ENCODE measurements around the gene CBX4.

The CBX4 gene

DNA sequence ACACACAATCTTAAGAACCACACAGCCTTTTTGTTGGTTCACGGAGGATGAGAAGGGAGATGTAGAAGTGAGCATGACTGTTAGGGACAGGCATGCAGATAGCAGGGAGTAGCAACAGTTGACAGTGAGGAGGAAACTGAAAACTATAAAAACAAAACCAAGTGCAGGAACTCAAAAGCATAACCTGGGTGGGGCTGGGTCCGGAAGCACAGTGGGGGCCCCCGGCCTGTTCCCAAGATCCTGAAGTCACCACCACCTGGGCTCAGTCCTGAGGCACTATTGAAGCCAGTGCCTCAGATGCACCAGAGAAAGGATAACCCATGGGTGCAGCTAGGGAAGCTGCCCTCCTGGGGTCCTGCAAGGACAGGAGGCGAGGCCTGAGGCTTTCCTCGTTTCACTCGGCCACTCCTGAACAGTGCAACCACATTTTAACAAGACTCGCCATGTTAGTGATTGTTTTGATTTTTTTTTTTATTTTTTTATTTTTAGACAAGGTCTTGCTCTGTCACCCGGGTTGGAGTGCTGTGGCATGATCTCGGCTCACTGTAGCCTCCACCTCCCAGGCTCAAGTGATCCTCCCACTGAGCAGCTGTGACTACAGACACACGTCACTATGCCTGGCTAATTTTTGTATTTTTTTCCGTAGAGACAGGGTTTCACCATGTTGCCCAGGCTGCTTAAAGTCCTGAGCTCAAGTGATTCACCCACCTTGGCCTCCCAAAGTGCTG is 27.7 kb upstream of the CBX4 start:
- in situ Hi-C loops (cut with HindIII; ENCODE audit: low sequenced_read_pairs): no loop called here
- DNase-seq (ENCODE audit: low read depth): no peak
- TF ChIP-seq CTCF (IDR thresholded peaks at IDR 0.05; ENCODE audit: low read depth, low read length, missing control alignments): no peak

DNA sequence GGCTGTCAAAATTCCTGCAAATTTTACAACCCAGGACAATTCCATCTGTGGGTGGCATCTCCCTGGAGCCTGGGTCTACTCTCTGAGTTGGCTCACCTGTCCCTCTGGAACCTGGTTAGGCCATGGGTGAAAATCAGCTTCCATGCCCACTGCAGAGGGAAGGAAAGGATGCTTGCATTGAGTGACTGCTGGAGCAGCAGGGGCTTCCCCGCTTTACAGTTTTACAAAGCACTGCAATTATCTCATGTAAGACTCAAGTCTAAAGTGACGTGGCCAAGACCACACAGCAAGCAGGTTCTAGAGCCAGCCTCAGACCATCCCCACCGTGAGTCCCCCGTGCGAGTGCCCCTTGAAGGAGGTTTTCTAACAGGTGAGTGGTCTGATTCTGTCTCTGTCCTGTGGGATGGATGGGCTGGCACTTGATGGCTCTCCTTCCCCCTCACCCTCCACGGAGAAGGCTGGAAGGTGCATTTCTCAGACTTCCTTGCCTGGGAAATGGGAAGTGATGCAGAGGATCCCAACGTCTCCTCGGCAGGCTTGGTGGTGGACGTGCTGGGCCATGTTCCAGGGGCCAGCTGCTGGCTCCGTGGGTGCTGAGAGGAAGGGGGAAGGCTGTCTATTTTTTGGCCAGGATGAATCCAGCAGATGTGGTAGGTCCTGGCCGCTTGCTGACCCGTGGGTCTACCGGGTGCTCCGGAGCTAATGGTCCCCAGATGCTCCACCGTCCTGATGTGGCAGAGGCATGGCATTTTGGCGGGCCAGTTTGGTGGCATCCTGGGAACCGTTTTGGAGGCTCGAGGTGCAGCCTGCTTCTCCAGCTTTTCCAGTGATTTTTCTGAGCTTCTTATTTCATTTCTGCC is 26.3 kb upstream of the CBX4 start:
- no peak for TF ChIP-seq CTCF (IDR thresholded peaks at IDR 0.05; ENCODE audit: low read depth, low read length, missing control alignments)
- no peak for DNase-seq (ENCODE audit: low read depth)

More for the DNA sequence above, 27.7 kb upstream of the CBX4 start:
- no peak overlapping the region for H3K4me3 ChIP-seq (ENCODE audit: low read depth, low read length)

DNA sequence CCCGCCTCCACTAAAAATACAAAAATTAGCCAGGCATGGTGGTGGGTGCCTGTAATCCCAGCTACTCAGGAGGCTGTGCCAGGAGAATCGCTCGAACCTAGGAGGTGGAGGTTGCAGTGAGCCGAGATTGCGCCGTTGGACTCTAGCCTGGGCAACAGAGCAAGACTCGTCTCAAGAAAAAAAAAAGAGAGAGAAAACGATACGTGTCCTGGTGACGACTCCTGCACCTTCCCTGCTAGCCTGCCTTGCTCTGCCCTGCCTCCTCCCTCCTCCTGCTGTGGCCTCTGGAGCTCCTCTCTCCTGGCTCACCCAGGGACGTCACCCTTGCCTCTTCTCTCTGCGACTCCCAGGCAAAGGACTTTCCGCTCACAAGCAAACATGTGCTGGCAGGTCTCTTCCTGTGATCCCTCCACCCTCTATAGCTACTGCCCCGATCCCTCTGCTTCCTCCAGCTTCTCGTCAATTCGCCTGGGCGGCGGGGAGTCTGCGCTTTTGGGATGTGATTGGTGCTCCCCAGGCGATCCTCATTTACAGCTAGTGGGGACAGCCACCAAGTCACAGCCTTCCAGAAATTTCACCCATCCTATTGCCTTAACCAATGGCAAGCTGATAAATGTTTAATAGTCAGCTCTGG is 25.5 kb upstream of the CBX4 start:
- in situ Hi-C loops (cut with HindIII; ENCODE audit: low sequenced_read_pairs): no loop called here
- no peak for DNase-seq (ENCODE audit: low read depth)
- TF ChIP-seq CTCF (IDR thresholded peaks at IDR 0.05; ENCODE audit: low read depth, low read length, missing control alignments): no peak
- H3K4me3 ChIP-seq (ENCODE audit: low read depth, low read length): no peak overlapping the region

More for the DNA sequence above, 26.3 kb upstream of the CBX4 start:
- no peak overlapping the region for H3K4me3 ChIP-seq (ENCODE audit: low read depth, low read length)
- in situ Hi-C loops (cut with HindIII; ENCODE audit: low sequenced_read_pairs): no loop called here

GRCh38 chr17:79864147-79864546 is 24.9 kb upstream of the CBX4 start:
- DNase-seq (ENCODE audit: low read depth): no peak
- no peak overlapping the region for H3K4me3 ChIP-seq (ENCODE audit: low read depth, low read length)
- in situ Hi-C loops (cut with HindIII; ENCODE audit: low sequenced_read_pairs): no loop called here
- TF ChIP-seq CTCF (IDR thresholded peaks at IDR 0.05; ENCODE audit: low read depth, low read length, missing control alignments): no peak

DNA sequence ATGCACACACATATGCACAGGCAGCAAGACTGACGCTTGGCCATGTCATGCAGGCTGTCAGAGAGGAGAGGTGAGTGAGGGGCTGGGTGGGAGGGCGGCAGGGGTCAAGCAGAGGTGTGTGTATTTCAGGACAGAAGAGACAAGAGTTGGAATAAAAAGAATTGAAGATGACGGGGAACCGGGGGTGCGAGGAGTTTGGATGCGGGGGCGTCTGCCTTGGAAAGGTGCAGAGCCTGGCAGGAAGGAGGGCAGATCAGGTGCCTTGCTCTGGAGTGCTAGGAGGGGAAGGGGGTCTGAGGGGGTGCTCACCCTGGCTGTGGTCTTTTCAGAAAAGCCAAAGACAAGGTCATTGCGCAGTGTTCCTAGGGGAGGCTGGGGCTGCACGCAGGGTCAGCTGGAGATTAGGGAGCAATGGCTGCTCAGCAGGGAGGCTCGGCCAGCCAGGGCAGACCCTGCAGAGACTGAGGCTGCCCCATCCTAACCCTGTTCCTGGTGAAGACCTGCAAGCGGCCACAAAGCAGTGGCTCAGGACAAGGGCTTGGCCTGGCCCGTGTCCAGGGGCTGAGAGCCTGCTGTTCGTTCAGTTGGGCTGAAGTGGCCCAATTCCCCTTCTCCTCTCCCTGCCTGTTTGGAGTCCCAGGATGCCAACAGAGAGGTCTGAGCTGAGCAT is 23.7 kb upstream of the CBX4 start:
- in situ Hi-C loops (cut with HindIII; ENCODE audit: low sequenced_read_pairs): no loop called here
- no peak for TF ChIP-seq CTCF (IDR thresholded peaks at IDR 0.05; ENCODE audit: low read depth, low read length, missing control alignments)
- no peak for DNase-seq (ENCODE audit: low read depth)
- H3K4me3 ChIP-seq (ENCODE audit: low read depth, low read length): no peak overlapping the region

DNA sequence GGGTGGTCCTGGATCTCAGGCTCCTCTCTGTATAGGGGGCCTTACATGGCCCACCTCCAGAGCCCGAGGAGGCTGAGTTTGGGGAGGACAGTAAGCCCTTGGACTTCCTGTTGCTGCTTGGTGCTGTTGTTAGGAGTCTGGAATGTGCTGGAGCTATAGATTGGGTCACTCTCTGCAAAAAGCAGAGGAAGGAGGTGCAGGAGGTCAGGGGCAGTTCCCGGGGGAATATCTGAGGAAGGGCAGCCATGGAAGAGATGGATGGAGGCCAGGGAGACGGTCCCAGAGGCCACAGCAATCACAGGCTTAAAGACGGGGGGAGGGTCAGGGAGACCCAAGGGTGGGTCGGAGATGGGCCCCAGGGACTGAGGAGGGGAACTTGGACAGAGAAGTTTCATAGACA is 23.0 kb upstream of the CBX4 start:
- no peak for TF ChIP-seq CTCF (IDR thresholded peaks at IDR 0.05; ENCODE audit: low read depth, low read length, missing control alignments)
- H3K4me3 ChIP-seq (ENCODE audit: low read depth, low read length): no peak overlapping the region
- in situ Hi-C loops (cut with HindIII; ENCODE audit: low sequenced_read_pairs): no loop called here
- no peak for DNase-seq (ENCODE audit: low read depth)
